Caco-2 (cell line): ENCODE data around the gene OSBPL5. TPM values are rescaled to one million over a fixed set of nuclear protein-coding genes. Genes with fewer than 3 reads are reported as not detected.

Experiments used
- BruUV-seq: library from RNA; stranded (reverse); fragments of 400-500 nt; replicated peaks from 2 replicates; lab custom pipeline; 2021; lab: Mats Ljungman, UMichigan
- CTCF ChIA-PET: fragments of 300-600 bp; sonication (Branson Sonifier 250); formaldehyde crosslinking; loops from one replicate; lab custom pipeline; 2022; ENCODE audit warnings: antibody characterized with exemption; lab: Charles Lee
- POLR2A ChIA-PET: fragments of 300-600 bp; sonication (Branson Sonifier 250); formaldehyde crosslinking; loops from one replicate; lab custom pipeline; 2022; ENCODE audit warnings: antibody characterized with exemption; lab: Charles Lee
- DNase-seq, 2 experiments: peaks; one replicate each; pipeline versions ENCODE4 v3.0.0 to v3.0.0-alpha.2; 2020 to 2022
- H3K27me3 ChIP-seq: replicated peaks from 2 replicates; pipeline ENCODE4 v1.6.0; 2011; ENCODE audit warnings: low read length; ENCODE audit not compliant: control insufficient read depth, insufficient read depth
- H3K36me3 ChIP-seq: 2 replicates; pipeline ENCODE4 v1.5.1; 2011; ENCODE audit warnings: low read length; ENCODE audit not compliant: control insufficient read depth, insufficient read depth
- H3K4me1 ChIP-seq: fragments of 250-450 bp; sonication (Bioruptor Pico); 2 replicates; pipeline ENCODE4 v1.5.1; 2020; ENCODE audit warnings: mild to moderate bottlenecking
- H3K4me3 ChIP-seq: 2 replicates; pipeline ENCODE4 v1.5.1; 2011; ENCODE audit warnings: low read depth, mild to moderate bottlenecking, control low read depth, low read length
- H3K9me3 ChIP-seq: fragments of 250-450 bp; sonication (Bioruptor Pico); 2 replicates; pipeline ENCODE4 v1.5.1; 2020; ENCODE audit warnings: mild to moderate bottlenecking, moderate library complexity
- H3K27ac Mint-ChIP-seq: one replicate; pipeline ENCODE4 v1.8.0; 2022; ENCODE audit warnings: mixed read lengths; ENCODE audit not compliant: unreplicated experiment
- H3K27me3 Mint-ChIP-seq: one replicate; pipeline ENCODE4 v1.8.0; 2022; ENCODE audit warnings: mixed read lengths; ENCODE audit not compliant: insufficient read depth, unreplicated experiment
- H3K36me3 Mint-ChIP-seq: one replicate; pipeline ENCODE4 v1.8.0; 2022; ENCODE audit warnings: mild to moderate bottlenecking, mixed read lengths; ENCODE audit not compliant: insufficient read depth, unreplicated experiment
- H3K4me1 Mint-ChIP-seq: one replicate; pipeline ENCODE4 v1.8.0; 2022; ENCODE audit warnings: low read depth, mixed read lengths; ENCODE audit not compliant: unreplicated experiment
- H3K4me3 Mint-ChIP-seq: one replicate; pipeline ENCODE4 v1.8.0; 2022; ENCODE audit warnings: mild to moderate bottlenecking, moderate library complexity, mixed read lengths; ENCODE audit not compliant: unreplicated experiment
- H3K9me3 Mint-ChIP-seq: one replicate; pipeline ENCODE4 v1.8.0; 2022; ENCODE audit warnings: mixed read lengths; ENCODE audit not compliant: unreplicated experiment
- intact Hi-C: fragments of 100-400 bp; cut with micrococcal nuclease; formaldehyde crosslinking; loops from one replicate; pipeline ENCODE4 v1.10.0; 2022; ENCODE audit not compliant: unreplicated experiment
- total RNA-seq: library from RNA; stranded (reverse); gene quantifications from 2 replicates; pipeline ENCODE4 v1.2.3, GENCODE V29; 2022
- TF ChIP-seq, protein P1 (sequence below), 2 experiments: fragments of 200-600 bp in 1 of 2; IDR thresholded peaks; 1 replicate in 1 of 2; 2 replicates in 1 of 2; pipeline versions ENCODE4 v1.5.1 to v1.8.0; 2011 to 2022; ENCODE audit warnings: antibody characterized with exemption in 1 of 2, control low read depth in 1 of 2, inconsistent platforms in 1 of 2, low read depth in 1 of 2, low read length in 1 of 2, mild to moderate bottlenecking in 1 of 2, moderate library complexity in 1 of 2; ENCODE audit not compliant: insufficient read depth in 1 of 2, severe bottlenecking in 1 of 2, unreplicated experiment in 1 of 2

OSBPL5 gene
- total RNA-seq, 1 experiment from 2014 or later: 4.9 TPM

DNA sequence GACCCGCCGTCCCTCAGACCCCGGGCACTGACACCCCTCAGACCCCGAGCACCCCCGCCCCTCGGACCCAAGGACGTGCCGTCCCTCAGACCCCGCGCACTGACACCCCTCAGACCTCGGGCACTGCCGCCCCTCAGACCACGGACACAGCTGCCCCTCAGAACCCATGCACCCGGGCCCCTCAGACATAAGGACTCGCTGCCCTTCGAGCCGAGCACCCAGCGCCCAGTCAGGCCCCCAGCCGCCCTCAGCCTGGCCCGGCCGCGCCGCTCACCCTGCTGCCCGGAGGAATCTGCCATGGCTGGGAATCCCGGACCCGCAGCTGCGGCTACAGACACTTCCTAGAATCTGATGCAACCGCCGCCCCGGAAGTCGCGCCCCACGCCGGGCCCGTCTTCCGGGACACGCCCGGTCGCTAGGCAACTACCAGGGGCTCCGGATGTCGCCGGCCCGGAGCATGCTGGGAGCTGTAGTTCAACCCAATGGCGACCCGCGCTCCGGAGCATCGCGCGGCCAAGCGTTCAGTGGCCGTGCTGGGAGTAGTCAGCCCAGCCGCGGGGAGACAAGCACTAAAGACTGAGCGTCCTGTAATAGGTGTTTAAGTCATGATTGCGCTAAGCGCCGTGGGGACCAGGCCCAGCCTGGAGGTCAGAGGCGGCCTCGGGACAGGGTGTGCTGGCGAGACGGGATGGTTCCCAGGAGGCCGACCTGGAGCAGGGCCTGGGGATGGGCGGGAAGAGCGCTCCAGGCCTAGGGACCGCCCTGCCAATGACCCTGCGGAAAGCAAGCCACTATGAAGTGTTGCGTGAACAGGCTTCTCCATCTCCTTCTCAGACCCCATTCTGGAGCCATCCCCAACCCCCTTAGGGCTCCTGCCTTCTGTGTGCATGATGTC, 107.8 kb downstream of the OSBPL5 start, which contains the start of gene CARS1:
TSS of gene CARS1 (minus strand) at position 355 of the 895 bp plus-strand sequence. CDS start at position 299, 56 bp downstream.
- TF ChIP-seq, protein P1, sequence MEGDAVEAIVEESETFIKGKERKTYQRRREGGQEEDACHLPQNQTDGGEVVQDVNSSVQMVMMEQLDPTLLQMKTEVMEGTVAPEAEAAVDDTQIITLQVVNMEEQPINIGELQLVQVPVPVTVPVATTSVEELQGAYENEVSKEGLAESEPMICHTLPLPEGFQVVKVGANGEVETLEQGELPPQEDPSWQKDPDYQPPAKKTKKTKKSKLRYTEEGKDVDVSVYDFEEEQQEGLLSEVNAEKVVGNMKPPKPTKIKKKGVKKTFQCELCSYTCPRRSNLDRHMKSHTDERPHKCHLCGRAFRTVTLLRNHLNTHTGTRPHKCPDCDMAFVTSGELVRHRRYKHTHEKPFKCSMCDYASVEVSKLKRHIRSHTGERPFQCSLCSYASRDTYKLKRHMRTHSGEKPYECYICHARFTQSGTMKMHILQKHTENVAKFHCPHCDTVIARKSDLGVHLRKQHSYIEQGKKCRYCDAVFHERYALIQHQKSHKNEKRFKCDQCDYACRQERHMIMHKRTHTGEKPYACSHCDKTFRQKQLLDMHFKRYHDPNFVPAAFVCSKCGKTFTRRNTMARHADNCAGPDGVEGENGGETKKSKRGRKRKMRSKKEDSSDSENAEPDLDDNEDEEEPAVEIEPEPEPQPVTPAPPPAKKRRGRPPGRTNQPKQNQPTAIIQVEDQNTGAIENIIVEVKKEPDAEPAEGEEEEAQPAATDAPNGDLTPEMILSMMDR (IDR thresholded peaks at IDR 0.05; ENCODE audit: insufficient read depth in 1 of 2, low read depth in 1 of 2, low read length in 1 of 2, severe bottlenecking in 1 of 2, unreplicated experiment in 1 of 2): no peak
- no peaks in the 10 kb centered on the region for H3K9me3 ChIP-seq
- no peaks in the 10 kb centered on the region for H3K27me3 Mint-ChIP-seq
- intact Hi-C loops: loop anchor here (1.0 kb wide), 1 partner anchor 20 kb away; no protein-coding TSS in a partner anchor
- H3K27ac Mint-ChIP-seq: peak within 1 kb of the TSS; percentile 96
- peak within 1 kb of the TSS; percentile 98 for H3K4me3 Mint-ChIP-seq
- no peaks in the 10 kb centered on the region for H3K4me1 ChIP-seq
- H3K36me3 Mint-ChIP-seq: peaks cover 43% of the 10 kb centered on the region
- ChIA-PET POLR2A (interaction anchor here (0.6 to 1.1 kb wide), 2 partner anchors 10 to 65 kb away, joined by 3 to 12 read pairs; partner anchors contain the start of gene NAP1L4), CTCF (interaction anchor here (1.4 kb wide), 1 partner anchor 34 kb away, joined by 9 read pairs; no protein-coding TSS in a partner anchor)
- peak within 1 kb of the TSS; percentile 100 for H3K4me3 ChIP-seq
- no peaks in the 10 kb centered on the region for H3K9me3 Mint-ChIP-seq
- H3K4me1 Mint-ChIP-seq: no peaks in the 10 kb centered on the region
- BruUV-seq: no TSS peak
- peak; percentile 96 to 98 for DNase-seq
- no peaks in the 10 kb centered on the region for H3K27me3 ChIP-seq
- no peaks in the 10 kb centered on the region for H3K36me3 ChIP-seq

DNA sequence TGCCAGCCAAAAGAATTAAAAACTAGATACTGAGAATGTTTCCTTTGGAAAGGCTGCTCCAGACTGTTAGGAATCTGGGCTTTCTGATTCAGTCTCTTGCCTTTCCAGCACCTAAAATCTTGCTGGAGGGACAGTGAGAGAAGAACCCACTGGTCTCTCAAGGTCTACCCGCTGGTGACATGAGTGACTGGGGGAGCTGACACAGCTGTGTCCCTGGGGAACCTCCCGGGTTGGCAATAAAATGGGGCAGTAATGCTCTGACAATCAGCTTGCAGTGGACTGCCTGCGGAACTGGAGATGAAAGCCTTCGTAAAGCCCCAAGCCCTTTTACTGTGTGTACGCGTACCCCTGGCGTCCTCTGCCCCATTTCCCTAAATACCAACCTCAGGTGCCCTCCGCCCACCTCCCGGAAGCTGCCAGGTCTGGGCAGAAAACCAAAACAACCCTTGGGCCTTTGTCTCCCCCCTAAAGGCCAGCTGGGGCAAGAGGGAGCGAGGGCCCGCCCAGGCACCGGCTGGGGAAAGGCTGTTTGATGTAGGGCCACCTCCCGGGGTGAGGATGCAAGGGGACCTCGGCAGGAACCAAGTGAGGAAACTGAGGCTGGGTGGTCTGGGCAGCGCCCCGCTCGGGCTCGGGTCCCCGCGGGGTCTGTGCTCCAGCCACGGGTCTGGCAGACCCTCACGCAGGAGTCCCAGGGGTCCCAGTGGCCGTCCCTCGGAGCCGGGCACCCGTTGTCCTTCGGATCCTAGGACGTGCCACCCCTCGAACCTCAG, 108.6 kb downstream of the OSBPL5 start:
- no peaks in the 10 kb centered on the region for H3K27me3 ChIP-seq
- DNase-seq: peak in 1 of 2 experiments; percentile 19
- ChIA-PET CTCF (interaction anchor here (1.4 kb wide), 1 partner anchor 35 kb away, joined by 9 read pairs; no protein-coding TSS in a partner anchor), POLR2A (interaction anchor here (1.1 kb wide), 1 partner anchor 64 kb away, joined by 12 read pairs; the partner anchor contains the start of gene NAP1L4)
- H3K9me3 Mint-ChIP-seq: no peaks in the 10 kb centered on the region
- peaks cover 51% of the 10 kb centered on the region for H3K36me3 Mint-ChIP-seq
- TF ChIP-seq, protein P1 (IDR thresholded peaks at IDR 0.05; ENCODE audit: insufficient read depth in 1 of 2, low read depth in 1 of 2, low read length in 1 of 2, severe bottlenecking in 1 of 2, unreplicated experiment in 1 of 2): no peak
- H3K27me3 Mint-ChIP-seq: no peaks in the 10 kb centered on the region
- H3K9me3 ChIP-seq: no peaks in the 10 kb centered on the region
- no TSS peak for BruUV-seq
- H3K36me3 ChIP-seq: no peaks in the 10 kb centered on the region
- H3K4me3 Mint-ChIP-seq: peak overlapping the region; percentile 98
- H3K4me1 ChIP-seq: no peaks in the 10 kb centered on the region
- H3K4me3 ChIP-seq: peak overlapping the region; percentile 100
- intact Hi-C loops: loop anchor here (1.0 kb wide), 1 partner anchor 19 kb away; no protein-coding TSS in a partner anchor
- H3K27ac Mint-ChIP-seq: peak overlapping the region; percentile 96
- no peaks in the 10 kb centered on the region for H3K4me1 Mint-ChIP-seq

DNA sequence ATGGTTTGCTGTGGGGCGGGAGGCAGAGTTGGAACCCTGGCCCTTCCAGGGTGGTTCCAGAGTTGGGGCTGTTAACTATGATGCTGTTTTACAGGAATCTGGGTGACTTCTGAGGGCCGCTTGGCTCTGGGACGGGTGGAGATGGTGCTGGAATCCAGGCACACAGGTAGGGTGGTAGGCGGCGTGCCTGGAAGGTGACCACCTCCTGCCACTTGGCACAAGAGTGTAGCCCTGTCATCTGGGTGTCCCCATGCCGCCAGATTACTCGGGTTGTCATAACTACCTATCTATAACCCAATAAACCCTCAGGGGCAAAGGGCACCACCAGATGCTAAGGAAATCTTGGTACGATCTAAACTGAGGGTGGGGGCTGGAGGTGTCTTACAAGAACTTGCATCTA, 109.2 kb downstream of the OSBPL5 start:
- Histone ChIP-seq H3K9me3 (no peaks in the 10 kb centered on the region), H3K36me3 (no peaks in the 10 kb centered on the region), H3K4me3 (peak overlapping the region; percentile 100), H3K27me3 (no peaks in the 10 kb centered on the region), H3K4me1 (no peaks in the 10 kb centered on the region)
- Mint-ChIP-seq H3K27me3 (no peaks in the 10 kb centered on the region), H3K9me3 (no peaks in the 10 kb centered on the region), H3K4me1 (no peaks in the 10 kb centered on the region), H3K4me3 (peak overlapping the region; percentile 98), H3K27ac (peak overlapping the region; percentile 96), H3K36me3 (peaks cover 57% of the 10 kb centered on the region)
- BruUV-seq: TSS peak; percentile 27
- intact Hi-C loops: no loop called here
- TF ChIP-seq, protein P1 (IDR thresholded peaks at IDR 0.05; ENCODE audit: insufficient read depth in 1 of 2, low read depth in 1 of 2, low read length in 1 of 2, severe bottlenecking in 1 of 2, unreplicated experiment in 1 of 2): no peak
- DNase-seq: peak in 1 of 2 experiments; percentile 24
- POLR2A ChIA-PET: no interaction called here
- CTCF ChIA-PET: no interaction called here
